Uterus (tissue), 4 donors: Measurements from ENCODE around the gene PACRG. TPM values are rescaled to one million over a fixed set of nuclear protein-coding genes. Genes with fewer than 3 reads are reported as not detected.

Experiments used
- DNase-seq, 2 donors: peaks; one replicate each; pipeline ENCODE4 v3.0.0-alpha.2; 2019 to 2020
- H3K27ac ChIP-seq, 2 donors: fragments of 200-600 bp; sonication (generic); 1 replicate in 1 of 2; 2 replicates in 1 of 2; pipeline ENCODE4 v1.5.1; 2016 to 2018
- H3K27me3 ChIP-seq, 2 donors: fragments of 200-600 bp; sonication (generic); one replicate each; pipeline ENCODE4 v1.5.1; 2018 to 2019; ENCODE audit warnings: control low read depth in 1 of 2
- H3K36me3 ChIP-seq, 2 donors: fragments of 200-600 bp; sonication (generic); one replicate each; pipeline ENCODE4 v1.5.1; 2019; ENCODE audit warnings: control low read depth in 1 of 2
- H3K4me1 ChIP-seq, 2 donors: fragments of 200-600 bp; sonication (generic); one replicate each; pipeline ENCODE4 v1.5.1; 2018 to 2019; ENCODE audit warnings: control low read depth in 1 of 2
- H3K4me3 ChIP-seq, 2 donors: fragments of 200-600 bp; sonication (generic); 1 replicate in 1 of 2; 2 replicates in 1 of 2; pipeline ENCODE4 v1.5.1; 2018 to 2019; ENCODE audit warnings: mild to moderate bottlenecking in 1 of 2
- H3K9me3 ChIP-seq, 2 donors: fragments of 200-600 bp; sonication (generic); one replicate each; pipeline ENCODE4 v1.5.1; 2019; ENCODE audit warnings: control low read depth in 1 of 2
- POLR2A ChIP-seq, 2 donors: fragments of 450-650 bp; IDR thresholded peaks; one replicate each; pipeline ENCODE4 v1.6.1; 2016; ENCODE audit warnings: antibody characterized with exemption in 2 of 2, mild to moderate bottlenecking in 1 of 2, moderate library complexity in 1 of 2
- intact Hi-C: fragments of 100-400 bp; cut with DNase I; formaldehyde crosslinking; loops from one replicate; pipeline ENCODE4 v1.15.1; 2023; ENCODE audit warnings: low total_unique reads
- total RNA-seq, 4 donors: library from RNA; depleted of rRNA in 3 of 4; stranded (reverse); fragments of >200 nt in 3 of 4; gene quantifications; one replicate each; pipeline versions ENCODE4 v1.1.0 to v1.2.4, GENCODE V29; 2014 to 2023
- TF ChIP-seq, protein P1 (sequence below), 4 experiments: fragments of 200-600 bp in 2 of 4; fragments of 450-650 bp in 2 of 4; sonication (generic) in 2 of 4; IDR thresholded peaks; one replicate each; pipeline ENCODE4 v1.5.1; 2016 to 2019; ENCODE audit warnings: antibody characterized with exemption in 4 of 4, mild to moderate bottlenecking in 2 of 4, moderate library complexity in 1 of 4
- donor health status: DM: yes; HTN: yes; CAD: no.

Gene PACRG
- total RNA-seq, 4 donors from 2014 or later = 4.6 to 12.3 (median 7.5) TPM

DNA sequence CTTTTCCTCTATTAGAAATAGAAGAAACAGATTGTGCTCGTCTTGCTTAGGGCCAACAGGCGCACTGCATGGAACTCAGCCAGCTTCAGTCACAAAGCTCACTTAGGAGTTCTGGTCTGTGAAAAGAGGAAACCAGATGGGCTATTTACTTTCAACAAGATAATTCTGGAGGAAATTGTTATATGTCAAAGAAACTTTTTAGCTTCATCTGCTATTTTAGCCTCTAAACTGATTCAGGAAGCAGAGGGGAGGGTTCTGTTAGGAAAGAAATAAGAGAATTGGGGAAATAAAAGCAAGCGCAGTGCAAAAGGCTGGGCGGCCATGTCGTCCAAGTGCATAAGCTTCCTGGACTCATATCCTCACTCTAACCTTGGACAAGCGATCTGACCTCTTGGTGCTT lies 21.5 kb upstream of the PACRG start:
- intact Hi-C loops = no loop called here
- peak; percentile 61 to 71 for DNase-seq
- H3K27me3 ChIP-seq = no peaks in the 10 kb centered on the region
- H3K4me3 ChIP-seq = no peak overlapping the region
- H3K36me3 ChIP-seq = no peaks in the 10 kb centered on the region
- no peak for TF ChIP-seq POLR2A (IDR thresholded peaks at IDR 0.05)
- H3K4me1 ChIP-seq = no peaks in the 10 kb centered on the region
- no peaks in the 10 kb centered on the region for H3K9me3 ChIP-seq
- H3K27ac ChIP-seq = peak overlapping the region; percentile 44 to 52

DNA sequence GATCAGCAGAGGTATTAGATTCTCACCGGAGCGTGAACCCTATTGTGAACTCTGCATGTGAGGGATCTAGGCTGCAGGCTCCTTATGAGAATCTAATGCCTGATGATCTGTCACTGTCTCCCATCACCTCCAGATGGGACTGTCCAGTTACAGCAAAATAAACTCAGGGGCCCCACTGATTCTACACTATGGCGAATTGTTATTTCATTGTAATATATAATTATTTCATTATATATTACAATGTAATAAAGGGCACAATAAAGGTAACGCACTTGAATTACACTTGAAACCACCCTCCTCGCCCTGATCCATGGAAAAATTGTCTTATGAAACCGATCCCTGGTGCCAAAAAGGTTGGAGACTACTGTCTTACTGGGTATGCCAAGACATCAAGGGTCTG lies 18.8 kb upstream of the PACRG start:
- intact Hi-C loops = no loop called here
- H3K9me3 ChIP-seq = no peaks in the 10 kb centered on the region

DNA sequence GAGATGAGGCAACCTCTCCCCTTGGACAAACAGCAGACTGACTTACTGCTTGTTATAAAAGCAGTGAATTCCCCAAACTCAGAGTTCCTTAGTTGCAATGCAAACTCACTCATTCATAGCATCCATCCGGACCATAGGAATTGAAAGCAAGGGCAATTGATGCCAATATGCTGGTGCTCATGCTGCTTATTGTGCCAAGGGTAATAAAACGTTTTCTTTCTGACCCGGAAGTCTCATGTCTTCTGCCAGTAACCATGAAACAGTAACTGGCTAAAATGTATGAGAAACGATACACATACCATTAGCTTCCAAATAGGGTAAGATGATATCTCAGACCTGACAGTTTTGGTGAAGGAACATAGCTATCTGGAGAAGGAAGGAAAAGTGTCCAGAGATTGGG lies 18.3 kb upstream of the PACRG start:
- Histone ChIP-seq H3K9me3 (no peaks in the 10 kb centered on the region), H3K27ac (no peak overlapping the region), H3K36me3 (no peaks in the 10 kb centered on the region), H3K4me1 (no peaks in the 10 kb centered on the region), H3K27me3 (no peaks in the 10 kb centered on the region), H3K4me3 (no peak overlapping the region)
- DNase-seq = no peak
- intact Hi-C loops = no loop called here
- TF ChIP-seq, protein P1, sequence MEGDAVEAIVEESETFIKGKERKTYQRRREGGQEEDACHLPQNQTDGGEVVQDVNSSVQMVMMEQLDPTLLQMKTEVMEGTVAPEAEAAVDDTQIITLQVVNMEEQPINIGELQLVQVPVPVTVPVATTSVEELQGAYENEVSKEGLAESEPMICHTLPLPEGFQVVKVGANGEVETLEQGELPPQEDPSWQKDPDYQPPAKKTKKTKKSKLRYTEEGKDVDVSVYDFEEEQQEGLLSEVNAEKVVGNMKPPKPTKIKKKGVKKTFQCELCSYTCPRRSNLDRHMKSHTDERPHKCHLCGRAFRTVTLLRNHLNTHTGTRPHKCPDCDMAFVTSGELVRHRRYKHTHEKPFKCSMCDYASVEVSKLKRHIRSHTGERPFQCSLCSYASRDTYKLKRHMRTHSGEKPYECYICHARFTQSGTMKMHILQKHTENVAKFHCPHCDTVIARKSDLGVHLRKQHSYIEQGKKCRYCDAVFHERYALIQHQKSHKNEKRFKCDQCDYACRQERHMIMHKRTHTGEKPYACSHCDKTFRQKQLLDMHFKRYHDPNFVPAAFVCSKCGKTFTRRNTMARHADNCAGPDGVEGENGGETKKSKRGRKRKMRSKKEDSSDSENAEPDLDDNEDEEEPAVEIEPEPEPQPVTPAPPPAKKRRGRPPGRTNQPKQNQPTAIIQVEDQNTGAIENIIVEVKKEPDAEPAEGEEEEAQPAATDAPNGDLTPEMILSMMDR (IDR thresholded peaks at IDR 0.05) = no peak
- no peak for TF ChIP-seq POLR2A (IDR thresholded peaks at IDR 0.05)

More for the DNA sequence above, 18.8 kb upstream of the PACRG start:
- H3K36me3 ChIP-seq = no peaks in the 10 kb centered on the region
- H3K4me1 ChIP-seq = no peaks in the 10 kb centered on the region
- H3K4me3 ChIP-seq = no peak overlapping the region
- no peaks in the 10 kb centered on the region for H3K27me3 ChIP-seq
- H3K27ac ChIP-seq = no peak overlapping the region
- TF ChIP-seq, protein P1 (IDR thresholded peaks at IDR 0.05) = no peak
- TF ChIP-seq POLR2A (IDR thresholded peaks at IDR 0.05) = no peak
- DNase-seq = no peak

DNA sequence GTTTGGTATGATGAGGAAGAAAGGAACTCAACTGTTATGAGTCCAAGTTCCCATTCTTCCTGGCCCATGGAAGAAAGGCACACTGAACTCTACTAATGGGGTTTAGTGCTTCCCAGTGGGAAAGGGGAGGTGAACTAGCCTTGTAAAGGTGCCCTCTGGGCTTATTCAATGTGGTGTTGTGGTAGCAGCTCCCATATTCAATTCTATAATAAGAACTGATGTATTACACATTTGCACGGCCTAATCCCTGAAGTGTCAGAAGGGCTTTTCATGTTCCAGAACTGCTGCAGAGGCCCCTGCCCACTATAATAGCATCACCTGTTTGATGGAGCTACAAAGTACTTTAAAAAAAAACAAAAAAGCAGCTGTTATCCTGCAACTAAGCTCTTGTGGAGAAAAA lies 17.4 kb upstream of the PACRG start:
- no peaks in the 10 kb centered on the region for H3K36me3 ChIP-seq
- intact Hi-C loops = no loop called here
- no peak for DNase-seq
- H3K27ac ChIP-seq = no peak overlapping the region
- H3K4me1 ChIP-seq = no peaks in the 10 kb centered on the region
- TF ChIP-seq, protein P1 (IDR thresholded peaks at IDR 0.05) = no peak
- no peak for TF ChIP-seq POLR2A (IDR thresholded peaks at IDR 0.05)
- no peaks in the 10 kb centered on the region for H3K9me3 ChIP-seq
- no peak overlapping the region for H3K4me3 ChIP-seq
- H3K27me3 ChIP-seq = no peaks in the 10 kb centered on the region

DNA sequence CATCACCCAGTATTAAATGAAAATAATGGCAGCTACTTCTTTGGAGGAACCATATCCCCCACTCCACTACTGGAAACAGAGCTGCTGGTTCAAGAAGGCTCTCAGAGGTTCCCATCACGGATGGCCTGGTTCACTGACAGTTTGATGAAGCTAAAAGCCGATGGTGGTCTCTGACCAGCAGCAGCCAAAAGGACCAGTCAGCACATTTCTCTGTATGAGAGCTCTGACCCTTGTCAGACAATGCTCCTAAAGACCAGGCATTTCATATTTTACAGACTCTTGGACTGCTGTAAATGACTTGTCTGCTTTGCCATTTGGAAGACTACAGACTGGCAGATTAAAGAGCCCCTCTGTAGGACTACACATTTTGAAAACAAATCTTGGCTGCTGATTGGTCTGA lies 16.8 kb upstream of the PACRG start:
- no peak overlapping the region for H3K4me3 ChIP-seq
- intact Hi-C loops = no loop called here

More for the DNA sequence above, 16.8 kb upstream of the PACRG start:
- H3K27me3 ChIP-seq = no peaks in the 10 kb centered on the region
- no peak overlapping the region for H3K27ac ChIP-seq
- no peaks in the 10 kb centered on the region for H3K9me3 ChIP-seq
- no peak for DNase-seq
- H3K4me1 ChIP-seq = no peaks in the 10 kb centered on the region
- no peaks in the 10 kb centered on the region for H3K36me3 ChIP-seq
- TF ChIP-seq POLR2A (IDR thresholded peaks at IDR 0.05) = no peak
- TF ChIP-seq, protein P1 (IDR thresholded peaks at IDR 0.05) = no peak
